A549 (cell line): ENCODE data around the gene EIF4G2. TPM values are rescaled to one million over a fixed set of nuclear protein-coding genes. Genes with fewer than 3 reads are reported as not detected.

Experiments used
- ATAC-seq, 2 experiments: fragments of 200-7000 bp in 1 of 2; fragments of >200 bp in 1 of 2; cut with Nextera tagmentation in 1 of 2; cut with Tn5 transposase in 1 of 2; 3 replicates each; pipeline versions ENCODE4 v1.8.0 to v1.9.1; 2018 to 2020; ENCODE audit warnings: mild to moderate bottlenecking in 1 of 2, moderate library complexity in 1 of 2
- CTCF ChIA-PET: fragments of 300-600 bp; sonication (Branson Sonifier 250); formaldehyde crosslinking; extraction: SDS; loops from one replicate; lab custom pipeline; 2021; ENCODE audit warnings: antibody characterized with exemption, inconsistent platforms; lab: Yijun Ruan, JAX
- POLR2A ChIA-PET: fragments of 350-600 bp; formaldehyde crosslinking; extraction: SDS; loops from one replicate; lab custom pipeline; 2021; ENCODE audit warnings: antibody characterized with exemption, inconsistent platforms; lab: Yijun Ruan, JAX
- DNase-seq, 2 experiments: peaks; one replicate each; pipeline versions ENCODE4 v3.0.0 to v3.0.0-alpha.2; 2011 to 2016; ENCODE audit warnings: low read depth in 1 of 2, low spot score in 1 of 2
- FAIRE-seq: peaks from 2 replicates; lab custom pipeline; 2011; peaks lifted over from hg19 to GRCh38; lab: Jason Lieb, UNC
- H3K27ac ChIP-seq, 2 experiments: fragments of >200 bp; sonication (Bioruptor Twin); formaldehyde crosslinking; 3 replicates each; pipeline ENCODE4 v1.5.1; 2016 to 2017
- H3K4me1 ChIP-seq: fragments of >200 bp; sonication (Bioruptor Twin); formaldehyde crosslinking; 3 replicates; pipeline ENCODE4 v1.6.1; 2016
- H3K4me2 ChIP-seq: fragments of >200 bp; sonication (Bioruptor Twin); formaldehyde crosslinking; 3 replicates; pipeline ENCODE4 v1.6.1; 2016
- H3K4me3 ChIP-seq: fragments of >200 bp; sonication (Bioruptor Twin); formaldehyde crosslinking; 3 replicates; pipeline ENCODE4 v1.5.1; 2016
- H3K9me3 ChIP-seq: fragments of >200 bp; sonication (Bioruptor Twin); formaldehyde crosslinking; 3 replicates; pipeline ENCODE4 v1.6.1; 2016
- BHLHE40 ChIP-seq: IDR thresholded peaks from 2 replicates; pipeline ENCODE4 v1.6.1; 2012; ENCODE audit warnings: low read depth, low read length, inconsistent platforms
- ESRRA ChIP-seq: fragments of 150-350 bp; IDR thresholded peaks from 2 replicates; pipeline ENCODE4 v1.6.1; 2014; ENCODE audit warnings: mild to moderate bottlenecking, low read length, borderline replicate concordance
- FOSL2 ChIP-seq, 2 experiments: fragments of 450-650 bp in 1 of 2; fragments of >200 bp in 1 of 2; sonication (Bioruptor Twin) in 1 of 2; formaldehyde crosslinking; IDR thresholded peaks; 2 replicates each; pipeline versions ENCODE4 v1.5.0 to v1.6.1; 2016 to 2020; ENCODE audit warnings: mild to moderate bottlenecking in 1 of 2, moderate library complexity in 1 of 2
- FOXS1 ChIP-seq: fragments of 250-450 bp; sonication (Bioruptor Pico); IDR thresholded peaks from 2 replicates; pipeline ENCODE4 v1.5.0; 2020; ENCODE audit warnings: mild to moderate bottlenecking, moderate library complexity
- JUN ChIP-seq, 2 experiments: fragments of >200 bp; sonication (Bioruptor Twin); formaldehyde crosslinking; IDR thresholded peaks; 2 replicates in 1 of 2; 3 replicates in 1 of 2; pipeline ENCODE4 v1.6.1; 2016 to 2017
- MAZ ChIP-seq: fragments of 150-350 bp; IDR thresholded peaks from 2 replicates; pipeline ENCODE4 v1.6.1; 2014; ENCODE audit warnings: antibody characterized with exemption, low read depth, low read length, borderline replicate concordance
- POLR2AphosphoS2 ChIP-seq: conservative IDR thresholded peaks from 2 replicates; pipeline ENCODE4 v1.6.1; 2012; ENCODE audit warnings: low read length, improper control_type of control experiment, inconsistent platforms
- RARB ChIP-seq: fragments of 250-450 bp; sonication (Bioruptor Pico); IDR thresholded peaks from 2 replicates; pipeline ENCODE4 v1.8.0; 2021; ENCODE audit warnings: mild to moderate bottlenecking, moderate library complexity
- TP53 ChIP-seq: fragments of 250-450 bp; sonication (Bioruptor Pico); IDR thresholded peaks from 2 replicates; pipeline ENCODE4 v1.5.0; 2021; ENCODE audit warnings: mild to moderate bottlenecking, moderate library complexity
- USF2 ChIP-seq: fragments of 450-650 bp; IDR thresholded peaks from 2 replicates; pipeline ENCODE4 v1.6.1; 2014; ENCODE audit warnings: antibody characterized with exemption
- ZFP36 ChIP-seq: fragments of 450-650 bp; IDR thresholded peaks from 2 replicates; pipeline ENCODE4 v1.6.1; 2014; ENCODE audit warnings: borderline replicate concordance; ENCODE audit not compliant: partially characterized antibody
- ZSCAN20 ChIP-seq: fragments of 250-450 bp; sonication (Bioruptor Pico); IDR thresholded peaks from 2 replicates; pipeline ENCODE4 v1.8.0; 2022; ENCODE audit warnings: mild to moderate bottlenecking, moderate library complexity
- WGBS: methylation state at CpG from one replicate; pipeline ENCODE4 v1.1.6; 2017; ENCODE audit errors: missing lambda C conversion rate; 5-methylcytosine and 5-hydroxymethylcytosine counted together
- polyA plus RNA-seq, 4 experiments: library from polyadenylated mRNA; depleted of rRNA in 3 of 4; stranded (reverse); fragments of >200 nt; fragmentation: RNase III in 1 of 4; extraction: RNeasy Plus Mini Kit Qiagen cat#74134 plus additional on column Dnase treatment in 1 of 4; gene quantifications; 2 replicates in 3 of 4; 3 replicates in 1 of 4; pipeline ENCODE4 v1.2.3, GENCODE V29; 2011 to 2017
- TF ChIP-seq, protein P1 (sequence below): fragments of 150-350 bp; IDR thresholded peaks from 2 replicates; pipeline ENCODE4 v1.6.1; 2014; ENCODE audit warnings: low read depth, mild to moderate bottlenecking, low read length
- TF ChIP-seq, protein P2 (sequence below): IDR thresholded peaks from 2 replicates; pipeline ENCODE4 v1.6.1; 2012; ENCODE audit warnings: low read depth, borderline replicate concordance

Gene EIF4G2
- polyA plus RNA-seq, 2 of the 4 experiments (the other 2 are of a cell fraction), result 901 to 1,171 TPM

DNA sequence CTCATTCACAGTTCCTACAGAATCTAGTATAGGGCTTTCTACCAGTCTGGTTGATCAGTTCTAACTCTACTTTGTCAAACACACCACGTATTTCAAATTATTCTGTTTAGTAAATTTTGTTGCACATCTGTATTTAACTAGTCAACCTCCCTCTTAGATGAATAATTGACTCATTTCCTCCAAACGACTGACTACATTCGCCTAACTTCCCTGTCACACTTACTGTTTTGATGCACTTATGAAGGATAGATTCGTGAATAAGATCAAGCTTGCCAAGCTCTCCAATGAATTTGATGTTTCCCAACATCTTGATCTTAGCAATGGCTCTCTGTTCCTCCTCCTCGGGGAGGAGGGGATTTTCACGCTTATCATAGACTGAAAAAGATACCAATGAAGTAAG lies 5.0 kb downstream of the EIF4G2 start:
- Histone ChIP-seq H3K4me1 (peaks cover 59% of the 10 kb centered on the region), H3K27ac (no peak overlapping the region), H3K4me2 (peak overlapping the region; percentile 96; the same call in 2 of the 3 replicates), H3K4me3 (no peak overlapping the region), H3K9me3 (no peaks in the 10 kb centered on the region)
- ChIA-PET POLR2A (interaction anchor here (2.3 kb wide), 1 partner anchor 54 kb away, joined by 6 read pairs; the partner anchor contains the start of gene ZBED5), CTCF (interaction anchor here (0.9 to 4.7 kb wide), 5 partner anchors 11 to 219 kb away, joined by 3 to 59 read pairs (median 7); no protein-coding TSS in a partner anchor)
- FAIRE-seq, result no peak
- TF ChIP-seq MAZ (no peak), JUN (IDR thresholded peaks at IDR 0.05) (0 out of 5 replicates have a peak, but pooled peaks of 1 of the 2 experiments have one; percentile 37)
- no peak for DNase-seq
- WGBS, result 83% methylated on average over 6 of the region's 6 CpGs
- ATAC-seq, result no peak

DNA sequence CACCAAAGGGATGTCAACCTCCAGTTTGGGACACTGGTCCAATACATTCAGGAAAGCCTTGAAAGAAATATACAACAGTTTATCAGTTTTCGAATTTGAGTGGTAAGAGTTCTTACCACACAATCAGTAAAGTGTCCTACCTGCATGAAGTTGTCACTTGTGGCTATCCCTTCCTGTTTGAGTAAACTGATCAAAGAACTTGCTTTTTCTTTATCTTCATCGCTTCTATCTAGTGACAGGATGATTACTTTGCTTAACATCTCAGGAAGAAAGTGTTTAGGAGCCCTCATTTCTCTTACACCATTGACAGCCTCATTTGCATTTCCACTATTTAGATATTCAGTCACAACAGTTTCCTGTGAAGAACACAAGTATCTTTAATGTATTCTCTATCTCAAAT lies 8.4 kb downstream of the EIF4G2 start:
- WGBS, result 97% methylated on average over 2 of the region's 2 CpGs
- TF ChIP-seq TP53 (no peak), USF2 (no peak), BHLHE40 (no peak), ESRRA (no peak), FOSL2 (IDR thresholded peaks at IDR 0.05) (no peak), FOSL2 (CRISPR knock-in tag; IDR thresholded peaks at IDR 0.05) (no peak), FOXS1 (CRISPR knock-in tag) (no peak), POLR2AphosphoS2 (no peak), RARB (no peak), JUN (IDR thresholded peaks at IDR 0.05) (no peak), ZFP36 (no peak), ZSCAN20 (CRISPR knock-in tag) (no peak)
- TF ChIP-seq, protein P1, sequence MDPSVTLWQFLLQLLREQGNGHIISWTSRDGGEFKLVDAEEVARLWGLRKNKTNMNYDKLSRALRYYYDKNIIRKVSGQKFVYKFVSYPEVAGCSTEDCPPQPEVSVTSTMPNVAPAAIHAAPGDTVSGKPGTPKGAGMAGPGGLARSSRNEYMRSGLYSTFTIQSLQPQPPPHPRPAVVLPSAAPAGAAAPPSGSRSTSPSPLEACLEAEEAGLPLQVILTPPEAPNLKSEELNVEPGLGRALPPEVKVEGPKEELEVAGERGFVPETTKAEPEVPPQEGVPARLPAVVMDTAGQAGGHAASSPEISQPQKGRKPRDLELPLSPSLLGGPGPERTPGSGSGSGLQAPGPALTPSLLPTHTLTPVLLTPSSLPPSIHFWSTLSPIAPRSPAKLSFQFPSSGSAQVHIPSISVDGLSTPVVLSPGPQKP, result no peak
- DNase-seq, result no peak
- Histone ChIP-seq H3K4me2 (no peak overlapping the region), H3K27ac (no peak overlapping the region), H3K4me3 (no peak overlapping the region), H3K4me1 (peaks cover 48% of the 10 kb centered on the region), H3K9me3 (no peaks in the 10 kb centered on the region)
- FAIRE-seq, result no peak
- ChIA-PET POLR2A (interaction anchor here (2.5 to 3.4 kb wide), 2 partner anchors 9 to 131 kb away, joined by 6 to 43 read pairs; partner anchors contain the start of gene EIF4G2), CTCF (interaction anchor here (1.0 to 2.3 kb wide), 4 partner anchors 8 to 134 kb away, joined by 3 to 10 read pairs (median 8); partner anchors contain the start of gene EIF4G2)
- no peak for ATAC-seq

GRCh38 chr11:10798330-10798928 lies 10.3 kb downstream of the EIF4G2 start:
- POLR2A ChIA-PET, result interaction anchor here (0.9 to 3.4 kb wide), 3 partner anchors 11 to 100 kb away, joined by 3 to 43 read pairs (median 4); partner anchors contain the start of genes EIF4G2 and ZBED5
- H3K4me3 ChIP-seq, result no peak overlapping the region
- peaks cover 36% of the 10 kb centered on the region; the same call in 2 of the 3 replicates for H3K4me1 ChIP-seq
- H3K4me2 ChIP-seq, result no peak overlapping the region
- FAIRE-seq, result no peak
- ATAC-seq, result no peak
- no peak for DNase-seq
- 84% methylated on average over 4 of the region's 4 CpGs for WGBS
- TF ChIP-seq, protein P2, sequence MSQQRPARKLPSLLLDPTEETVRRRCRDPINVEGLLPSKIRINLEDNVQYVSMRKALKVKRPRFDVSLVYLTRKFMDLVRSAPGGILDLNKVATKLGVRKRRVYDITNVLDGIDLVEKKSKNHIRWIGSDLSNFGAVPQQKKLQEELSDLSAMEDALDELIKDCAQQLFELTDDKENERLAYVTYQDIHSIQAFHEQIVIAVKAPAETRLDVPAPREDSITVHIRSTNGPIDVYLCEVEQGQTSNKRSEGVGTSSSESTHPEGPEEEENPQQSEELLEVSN, result no peak
- TF ChIP-seq TP53, result 0 out of 2 replicates have a peak, but pooled peaks have one; percentile 30
- TF ChIP-seq, all 56 proteins: peak for 1
- Histone ChIP-seq H3K9me3 (no peaks in the 10 kb centered on the region), H3K27ac (no peak overlapping the region)
- CTCF ChIA-PET, result interaction anchor here (0.7 to 2.3 kb wide), 5 partner anchors 10 to 136 kb away, joined by 3 to 8 read pairs (median 4); partner anchors contain the start of gene EIF4G2
